ENCODE data around the gene PEF1.

- no peak for TF ChIP-seq RAD21 (IDR thresholded peaks at IDR 0.05; ENCODE audit: low read depth)
- TF ChIP-seq REST (IDR thresholded peaks at IDR 0.05; ENCODE audit: low read depth): no peak
- no peak for TF ChIP-seq CREB1 (IDR thresholded peaks at IDR 0.05; ENCODE audit: low read depth)
- no peak for TF ChIP-seq EP300 (IDR thresholded peaks at IDR 0.05; ENCODE audit: borderline replicate concordance)
- TF ChIP-seq TAF1 (IDR thresholded peaks at IDR 0.05; ENCODE audit: low read depth): no peak
- TF ChIP-seq TEAD4 (IDR thresholded peaks at IDR 0.05): no peak
- no peak for TF ChIP-seq EGR1 (IDR thresholded peaks at IDR 0.05)
- TF ChIP-seq NFIC (IDR thresholded peaks at IDR 0.05): no peak
- no peak for TF ChIP-seq MAX (IDR thresholded peaks at IDR 0.05)
Observed at GRCh38 chr1:31685795-31686194, 41.1 kb upstream of the PEF1 start.
